HFFc6 (cell line): ENCODE measurements around the gene RNF213. TPM values are rescaled to one million over a fixed set of nuclear protein-coding genes. Genes with fewer than 3 reads are reported as not detected.

Source experiments
- DNase-seq: peaks from one replicate; pipeline ENCODE4 v3.0.0-alpha.2; 2018
- H3K27ac Mint-ChIP-seq: 2 replicates; pipeline ENCODE4 v1.8.0; 2020; ENCODE audit warnings: mild to moderate bottlenecking, mixed read lengths
- H3K27me3 Mint-ChIP-seq: 2 replicates; pipeline ENCODE4 v1.8.0; 2021; ENCODE audit warnings: mild to moderate bottlenecking, moderate library complexity, mixed read lengths; ENCODE audit not compliant: insufficient read depth
- H3K36me3 Mint-ChIP-seq: 2 replicates; pipeline ENCODE4 v1.8.0; 2021; ENCODE audit warnings: low read depth, mixed read lengths
- H3K4me1 Mint-ChIP-seq: 2 replicates; pipeline ENCODE4 v1.8.0; 2020; ENCODE audit warnings: low read depth, mixed read lengths
- H3K4me3 Mint-ChIP-seq: 2 replicates; pipeline ENCODE4 v1.8.0; 2020; ENCODE audit warnings: mild to moderate bottlenecking, moderate library complexity, mixed read lengths
- H3K9me3 Mint-ChIP-seq: 2 replicates; pipeline ENCODE4 v1.8.0; 2020; ENCODE audit warnings: mild to moderate bottlenecking, mixed read lengths
- CTCF ChIP-seq: fragments of 200-600 bp; sonication (generic); IDR thresholded peaks from 2 replicates; pipeline ENCODE4 v1.5.0; 2021; ENCODE audit warnings: antibody characterized with exemption, mild to moderate bottlenecking
- total RNA-seq, 6 experiments: library from RNA; stranded (reverse); fragmentation: NEBNext Ultra II Directional; extraction: Animal tissue kit (Norgen Biotek cat#: 25700); gene quantifications; 2 replicates in 1 of 6; 3 replicates in 5 of 6; pipeline ENCODE4 v1.2.3, GENCODE V29; 2021

The RNF213 gene
- total RNA-seq, 6 experiments from 2014 or later, result 42.0 to 51.6 (median 48.3) TPM

GRCh38 chr17:80393241-80393890 is 132.7 kb downstream of the RNF213 start:
- no peak for DNase-seq

GRCh38 chr17:80393961-80394360 is 133.3 kb downstream of the RNF213 start:
- TF ChIP-seq CTCF, result no peak
- H3K9me3 Mint-ChIP-seq, result no peaks in the 10 kb centered on the region
- no peaks in the 10 kb centered on the region; the same call in 1 of the 2 replicates for H3K27me3 Mint-ChIP-seq
- DNase-seq, result no peak
- H3K4me3 Mint-ChIP-seq, result no peak overlapping the region
- H3K36me3 Mint-ChIP-seq, result peaks cover 9% of the 10 kb centered on the region; the same call in 1 of the 2 replicates
- H3K4me1 Mint-ChIP-seq, result peaks cover 10% of the 10 kb centered on the region
- no peak overlapping the region; the same call in 1 of the 2 replicates for H3K27ac Mint-ChIP-seq

More at GRCh38 chr17:80393241-80393890, 132.7 kb downstream of the RNF213 start:
- Mint-ChIP-seq H3K27ac (no peak overlapping the region; the same call in 1 of the 2 replicates), H3K36me3 (peaks cover 9% of the 10 kb centered on the region; the same call in 1 of the 2 replicates), H3K4me1 (peaks cover 10% of the 10 kb centered on the region), H3K27me3 (no peaks in the 10 kb centered on the region; the same call in 1 of the 2 replicates), H3K4me3 (no peak overlapping the region), H3K9me3 (no peaks in the 10 kb centered on the region)
- TF ChIP-seq CTCF, result no peak

- DNase-seq, result no peak
- H3K4me3 Mint-ChIP-seq, result no peak overlapping the region
- no peaks in the 10 kb centered on the region; the same call in 1 of the 2 replicates for H3K27me3 Mint-ChIP-seq
- peaks cover 10% of the 10 kb centered on the region for H3K4me1 Mint-ChIP-seq
- no peaks in the 10 kb centered on the region for H3K9me3 Mint-ChIP-seq
- H3K36me3 Mint-ChIP-seq, result peaks cover 9% of the 10 kb centered on the region; the same call in 1 of the 2 replicates
- H3K27ac Mint-ChIP-seq, result no peak overlapping the region
- no peak for TF ChIP-seq CTCF
Measured at GRCh38 chr17:80394629-80395216, 134.1 kb downstream of the RNF213 start.

DNA sequence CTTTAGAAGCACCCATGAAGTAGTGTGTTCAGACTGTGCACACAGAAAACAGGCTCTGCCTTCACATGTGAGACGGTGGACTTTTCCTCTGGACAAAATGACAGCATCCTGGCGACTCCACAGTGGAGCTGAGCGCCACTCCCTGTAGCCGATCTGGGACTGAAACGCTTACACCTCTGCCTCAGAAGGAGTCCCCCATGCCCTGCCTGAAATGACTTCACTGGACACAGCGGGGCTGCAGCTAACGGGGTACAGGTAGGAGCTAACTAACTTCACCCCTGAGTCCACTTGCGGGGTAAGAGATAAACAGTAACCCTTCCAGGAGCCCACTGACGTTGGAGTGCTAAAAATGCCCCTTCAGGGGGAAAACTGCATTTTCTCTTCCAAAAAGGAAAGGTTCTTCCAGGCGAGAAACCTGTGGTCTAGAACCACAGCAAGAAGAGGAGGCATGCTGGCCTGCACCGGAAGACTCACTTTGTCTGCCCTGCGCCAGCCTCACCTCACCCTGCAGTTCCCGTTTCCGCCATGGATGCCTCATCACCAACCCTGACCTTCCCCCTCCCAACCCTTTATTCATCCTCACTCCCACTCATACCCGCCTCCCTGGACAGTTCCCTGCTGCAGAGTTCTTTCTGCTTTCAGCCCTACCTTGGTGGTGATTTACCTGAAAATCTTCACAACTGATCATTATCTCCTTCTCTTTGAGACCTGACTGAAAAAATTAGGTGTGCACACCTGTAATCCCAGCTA is 134.9 kb downstream of the RNF213 start:
- DNase-seq, result no peak
- Mint-ChIP-seq H3K27ac (no peak overlapping the region), H3K4me3 (no peak overlapping the region)

More for the DNA sequence above, 134.9 kb downstream of the RNF213 start:
- Mint-ChIP-seq H3K27me3 (no peaks in the 10 kb centered on the region; the same call in 1 of the 2 replicates), H3K4me1 (peaks cover 10% of the 10 kb centered on the region), H3K9me3 (no peaks in the 10 kb centered on the region), H3K36me3 (peaks cover 9% of the 10 kb centered on the region; the same call in 1 of the 2 replicates)
- no peak for TF ChIP-seq CTCF
